ENCODE results near the gene SCIMP.
"Not testable (repeated sequence)": the region's sequence is repeated elsewhere in the genome, so short reads cannot be mapped to it uniquely, and the experiment has no call there.

The SCIMP gene

DNA sequence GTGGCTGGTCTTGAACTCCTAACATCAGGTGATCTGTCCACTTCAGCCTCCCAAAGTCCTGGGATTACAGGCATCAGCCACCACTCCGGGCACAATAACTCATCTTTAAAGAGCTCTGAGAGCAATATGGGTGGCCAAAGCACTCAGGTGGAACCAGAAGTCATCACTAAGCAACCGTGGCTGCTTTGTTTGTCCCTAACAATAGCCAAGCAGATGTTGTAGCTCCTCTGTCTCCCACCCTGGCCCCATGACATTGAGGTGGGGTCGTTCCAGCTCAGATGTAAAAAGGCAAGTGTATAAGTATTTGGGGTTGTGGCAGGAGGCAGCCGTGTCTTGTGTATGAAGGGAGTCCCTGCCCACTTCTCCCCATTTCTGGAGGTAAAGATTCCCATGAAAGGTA lies 3.7 kb upstream of the SCIMP start:
- no peak for DNase-seq (ENCODE audit: low read depth, low spot score)

DNA sequence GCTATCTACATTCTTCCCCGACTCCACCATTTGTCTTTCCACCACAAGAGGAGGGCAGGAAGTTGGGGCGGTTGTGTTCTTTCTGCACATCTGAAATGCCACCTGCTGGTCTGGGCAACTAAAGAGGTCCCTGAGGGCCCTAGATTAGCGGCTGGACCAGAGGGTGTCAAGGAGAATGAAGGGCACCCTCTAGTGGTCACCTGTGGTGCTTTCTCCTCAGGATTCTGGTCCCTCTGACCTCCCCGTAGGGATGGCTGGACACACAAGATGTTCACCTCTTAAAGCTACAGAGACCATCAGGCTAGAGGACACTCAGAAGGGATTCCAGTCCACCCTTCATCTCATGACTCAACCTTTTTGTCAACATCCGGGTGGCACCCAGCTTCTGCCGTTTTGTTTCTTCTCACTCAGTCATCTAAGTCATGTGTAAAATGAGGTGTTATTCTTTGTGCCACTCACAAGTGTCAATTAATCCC lies 2.9 kb upstream of the SCIMP start:
- DNase-seq (ENCODE audit: low read depth, low spot score), result no peak

DNA sequence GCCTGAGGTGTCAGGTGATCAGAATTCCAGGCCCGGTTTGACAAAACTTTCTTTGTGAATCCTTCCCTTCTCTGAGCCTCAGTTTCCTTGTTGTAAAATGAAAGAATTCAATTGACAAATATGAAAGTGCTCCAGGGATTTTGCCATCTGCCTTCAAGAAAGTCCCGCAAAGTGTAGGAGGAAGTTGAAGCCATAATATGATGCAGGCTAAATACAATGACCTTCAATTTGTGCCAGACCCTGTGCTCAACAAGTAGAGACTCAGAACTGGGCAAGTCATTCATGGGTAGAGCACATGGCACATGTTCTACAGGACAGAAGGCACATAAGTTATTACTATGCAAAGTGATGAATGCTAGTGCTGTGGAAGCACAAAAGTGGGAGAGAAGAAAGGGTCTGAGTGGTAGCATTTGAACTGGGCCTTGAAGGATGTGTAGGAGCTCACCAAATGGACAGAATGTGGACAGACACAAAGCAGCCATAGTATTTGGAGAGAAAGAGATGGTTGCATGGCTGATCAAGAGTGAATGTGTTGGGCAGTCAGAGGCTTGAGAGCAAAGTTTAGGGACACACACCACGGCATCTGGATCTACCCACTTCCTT lies 2.4 kb upstream of the SCIMP start:
- DNase-seq (ENCODE audit: low read depth, low spot score), result no peak

DNA sequence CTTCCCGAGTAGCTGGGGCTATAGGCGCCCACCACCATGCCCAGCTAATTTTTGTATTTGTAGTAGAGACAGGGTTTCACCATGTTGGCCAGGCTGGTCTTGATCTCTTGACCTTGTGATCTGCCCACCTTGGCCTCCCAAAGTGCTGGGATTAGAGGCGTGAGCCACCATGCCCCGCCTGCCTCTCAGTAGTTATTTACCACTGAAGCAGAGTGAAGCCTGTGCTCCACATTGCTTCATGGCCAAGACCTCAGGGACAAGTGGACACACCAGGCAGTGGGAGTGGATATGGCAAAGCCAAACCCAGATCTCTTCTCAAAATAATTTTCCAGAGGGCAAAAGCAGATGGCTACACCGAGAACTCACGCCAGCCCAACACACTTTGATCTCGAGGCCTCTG lies 1.2 kb downstream of the SCIMP start:
- not testable (repeated sequence) for DNase-seq (ENCODE audit: low read depth, low spot score)

DNA sequence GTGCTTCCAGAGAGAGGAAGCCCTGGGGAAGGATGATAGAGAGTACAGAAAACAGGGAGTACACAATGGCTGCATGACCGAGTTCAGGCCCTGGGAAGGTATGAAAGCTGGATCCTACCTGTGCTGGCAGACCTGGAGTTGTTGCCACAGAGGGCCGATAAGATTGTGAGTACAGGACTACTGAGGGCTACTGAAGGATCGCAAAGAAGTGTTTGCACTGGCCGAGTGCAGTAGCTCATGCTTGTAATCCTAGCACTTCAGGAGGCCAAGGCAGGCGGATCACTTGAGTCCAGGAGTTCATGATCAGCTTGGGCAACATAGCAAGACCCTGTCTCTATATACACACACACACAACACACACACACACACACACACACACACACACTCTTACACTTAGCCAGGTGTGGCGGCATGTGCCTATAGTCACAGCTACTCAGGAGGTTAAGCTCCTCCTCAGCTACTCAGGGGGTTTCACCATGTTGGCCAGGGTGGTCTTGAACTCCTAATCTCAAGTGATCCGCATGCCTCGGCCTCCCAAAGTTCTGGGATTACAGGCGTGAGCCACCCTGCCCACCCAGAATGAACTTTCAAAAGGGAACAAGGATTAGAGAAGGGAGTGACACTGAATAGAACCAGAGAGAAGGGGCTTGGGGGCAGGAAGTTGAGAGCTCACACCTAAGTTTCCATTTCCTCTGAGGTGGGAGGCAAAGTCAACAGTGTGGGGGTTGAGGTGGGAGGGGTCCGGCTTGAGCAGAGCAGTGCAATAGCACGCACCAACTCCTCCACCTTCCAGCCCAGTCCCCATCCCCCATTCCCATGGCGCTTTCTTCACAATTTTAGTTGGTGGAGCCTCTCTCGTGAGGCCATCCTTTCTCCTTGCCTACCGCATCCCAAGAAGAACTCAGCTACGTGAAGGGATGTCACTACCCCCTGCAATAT lies 7.5 kb downstream of the SCIMP start:
- no peak for DNase-seq (ENCODE audit: low read depth, low spot score)

DNA sequence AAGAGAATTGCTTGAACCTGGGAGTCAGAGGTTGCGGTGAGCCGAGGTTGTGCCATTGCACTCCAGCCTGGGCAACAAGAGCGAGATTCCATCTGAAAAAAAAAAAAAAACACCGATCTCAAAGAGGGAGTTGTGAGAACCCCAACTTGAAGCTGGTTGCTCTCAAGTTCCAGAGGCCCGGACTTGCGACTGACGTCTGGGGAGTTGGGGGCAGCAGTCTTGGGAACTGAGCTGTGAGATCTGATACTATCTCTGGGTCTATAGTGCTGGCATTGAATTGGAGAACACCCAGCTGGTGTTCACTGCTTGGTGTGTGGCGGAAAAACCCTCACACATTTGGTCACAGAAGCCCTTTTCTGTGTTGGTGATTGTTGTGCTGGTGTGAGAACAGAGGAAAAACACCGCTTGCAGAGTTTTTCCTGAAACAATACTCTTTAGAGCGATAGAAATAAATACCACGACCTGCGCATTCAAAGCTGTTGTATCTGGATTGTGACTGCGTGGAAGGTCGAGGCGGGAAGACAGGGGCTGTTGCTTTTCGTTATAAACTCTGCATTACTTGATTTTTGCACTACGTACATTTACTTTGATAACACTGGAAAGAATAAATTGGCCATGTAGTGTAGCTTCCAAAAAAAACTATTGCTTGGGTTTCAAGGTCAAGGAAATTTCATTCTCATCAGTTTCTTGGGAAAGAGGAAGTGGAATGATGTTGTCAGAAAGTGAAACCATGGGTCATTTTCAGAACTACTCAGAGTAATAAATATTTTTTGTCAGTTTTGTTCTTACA lies 8.8 kb downstream of the SCIMP start:
- DNase-seq (ENCODE audit: low read depth, low spot score), result no peak

DNA sequence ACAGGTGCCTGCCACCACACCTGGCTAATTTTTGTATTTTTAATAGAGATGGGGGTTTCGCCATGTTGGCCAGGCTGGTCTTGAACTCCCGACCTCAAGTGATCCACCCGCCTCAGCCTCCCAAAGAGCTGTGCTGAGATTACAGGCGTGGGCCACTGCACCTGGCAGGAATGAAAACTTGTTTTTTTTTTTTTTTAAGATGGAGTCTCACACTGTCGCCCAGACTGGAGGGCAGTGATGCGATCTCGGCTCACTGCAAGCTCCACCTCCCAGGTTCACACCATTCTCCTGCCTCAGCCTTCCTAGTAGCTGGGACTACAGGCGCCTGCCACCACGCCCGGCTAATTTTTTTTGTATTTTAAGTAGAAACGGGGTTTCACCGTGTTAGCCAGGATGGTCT lies 12.7 kb downstream of the SCIMP start:
- DNase-seq (ENCODE audit: low read depth, low spot score), result not testable (repeated sequence)

DNA sequence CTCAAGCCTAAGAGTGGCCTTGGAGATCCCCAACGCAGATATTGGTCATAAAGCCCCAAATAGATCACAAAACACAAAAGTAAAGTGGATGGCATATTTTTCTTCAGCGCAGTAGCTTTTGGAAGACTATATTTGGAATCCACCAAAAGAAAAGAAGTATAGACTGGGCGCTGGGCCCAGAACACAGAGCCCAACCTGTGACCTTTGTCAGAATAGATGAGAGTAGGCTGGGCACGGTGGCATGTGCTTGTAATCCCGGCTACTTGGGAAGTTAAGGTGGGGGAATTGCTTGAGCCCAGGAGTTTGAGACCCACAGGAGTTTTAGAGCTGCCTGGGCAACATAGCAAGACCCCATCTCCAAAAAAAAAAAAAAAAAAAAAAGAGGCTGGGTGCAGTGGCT lies 14.6 kb downstream of the SCIMP start:
- DNase-seq (ENCODE audit: low read depth, low spot score), result no peak

DNA sequence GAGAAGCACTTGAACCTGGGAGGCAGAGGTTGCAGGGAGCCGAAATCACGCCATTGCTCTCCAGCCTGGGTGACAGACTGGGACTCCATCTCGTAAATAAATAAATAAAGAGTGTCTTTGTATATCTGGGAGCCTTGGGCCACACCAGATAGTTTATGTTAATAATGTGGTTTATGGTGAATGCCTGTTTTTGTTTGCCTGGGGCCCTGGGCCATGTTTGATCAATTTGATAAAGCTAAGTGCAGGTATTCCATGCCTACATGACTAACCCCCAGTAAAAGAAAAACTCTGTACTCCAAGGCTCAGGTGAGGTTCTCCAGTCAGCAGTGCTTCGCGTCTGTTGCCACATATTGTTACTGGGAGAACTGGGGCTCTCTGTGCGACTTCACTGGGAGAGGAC lies 15.1 kb downstream of the SCIMP start:
- no peak for DNase-seq (ENCODE audit: low read depth, low spot score)

DNA sequence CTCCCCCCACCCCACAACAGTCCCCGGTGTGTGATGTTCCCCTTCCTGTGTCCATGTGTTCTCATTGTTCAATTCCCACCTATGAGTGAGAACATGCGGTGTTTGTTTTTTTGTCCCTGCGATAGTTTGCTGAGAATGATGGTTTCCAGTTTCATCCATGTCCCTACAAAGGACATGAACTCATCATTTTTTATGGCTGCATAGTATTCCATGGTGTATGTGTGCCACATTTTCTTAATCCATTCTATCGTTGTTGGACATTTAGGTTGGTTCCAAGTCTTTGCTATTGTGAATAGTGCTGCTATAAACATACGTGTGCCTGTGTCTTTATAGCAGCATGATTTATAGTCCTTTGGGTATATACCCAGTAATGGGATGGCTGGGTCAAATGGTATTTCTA lies 17.1 kb downstream of the SCIMP start:
- not testable (repeated sequence) for DNase-seq (ENCODE audit: low read depth, low spot score)

DNA sequence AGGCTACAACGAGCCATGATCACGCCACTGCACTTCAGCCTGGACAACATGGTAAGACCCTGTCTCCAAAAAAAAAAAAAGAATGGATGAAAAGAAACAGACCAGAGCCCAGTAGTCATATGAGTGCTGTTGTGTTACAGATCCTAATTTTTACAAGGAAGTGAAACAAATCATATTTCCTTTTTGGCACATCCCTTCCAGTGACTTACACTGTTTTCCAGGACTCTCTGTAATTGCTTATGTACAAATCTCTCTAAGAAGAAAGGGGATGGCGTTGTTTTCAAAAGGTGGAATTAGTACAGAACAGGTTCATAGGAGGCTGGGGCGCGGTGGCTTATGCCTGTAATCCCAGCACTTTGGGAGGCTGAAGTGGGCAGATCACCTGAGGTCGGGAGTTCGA lies 23.2 kb downstream of the SCIMP start:
- no peak for DNase-seq (ENCODE audit: low read depth, low spot score)

DNA sequence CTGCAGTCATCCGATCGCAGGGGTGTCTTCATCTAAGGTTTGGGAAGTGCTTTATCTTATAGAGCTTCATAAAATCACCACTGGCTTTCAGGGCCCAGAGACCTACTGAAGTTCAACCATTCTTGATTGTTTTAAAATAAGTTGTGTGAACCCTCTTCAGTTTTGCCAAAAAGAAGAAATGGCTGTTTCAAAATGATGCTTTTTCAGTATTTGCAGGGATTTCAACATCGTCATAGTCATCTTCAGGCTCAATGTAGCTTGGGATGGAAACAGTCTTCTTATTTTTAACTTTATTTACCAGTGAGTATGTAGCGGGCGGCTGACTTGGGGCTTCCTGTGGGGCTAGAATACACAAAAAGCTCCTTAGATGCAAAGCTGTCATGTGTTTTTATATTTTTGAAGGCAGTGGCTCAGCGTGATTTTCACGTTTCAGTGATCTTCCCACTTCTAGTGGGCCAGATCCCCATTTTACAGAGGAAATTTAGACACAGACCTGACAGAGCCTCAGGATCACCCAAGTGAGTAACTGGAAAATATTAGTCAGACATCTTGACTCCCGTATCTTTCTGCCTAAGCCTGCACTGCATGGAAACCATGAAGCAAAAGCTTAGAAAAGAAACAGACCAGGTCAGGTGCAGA lies 23.9 kb downstream of the SCIMP start:
- DNase-seq (ENCODE audit: low read depth, low spot score), result no peak

DNA sequence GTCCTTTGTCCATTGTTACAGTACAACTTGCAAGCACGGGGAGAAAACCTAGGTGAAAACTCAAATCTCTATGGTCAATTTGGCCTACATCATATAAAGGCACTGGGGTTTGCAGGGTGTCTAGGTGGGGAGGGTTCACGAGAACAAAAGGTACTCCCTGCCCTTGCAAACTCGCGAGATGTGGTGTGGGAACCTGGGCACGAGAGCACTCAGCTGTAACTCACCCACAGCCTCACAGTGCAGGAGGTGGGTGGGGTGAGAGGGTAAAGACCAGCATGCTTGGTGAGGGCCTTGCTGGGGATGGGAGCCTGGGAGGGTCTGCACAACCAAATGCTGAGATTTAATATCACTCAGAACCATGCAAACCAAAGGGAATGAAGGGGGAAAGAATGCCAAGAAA lies 24.6 kb downstream of the SCIMP start:
- no peak for DNase-seq (ENCODE audit: low read depth, low spot score)

DNA sequence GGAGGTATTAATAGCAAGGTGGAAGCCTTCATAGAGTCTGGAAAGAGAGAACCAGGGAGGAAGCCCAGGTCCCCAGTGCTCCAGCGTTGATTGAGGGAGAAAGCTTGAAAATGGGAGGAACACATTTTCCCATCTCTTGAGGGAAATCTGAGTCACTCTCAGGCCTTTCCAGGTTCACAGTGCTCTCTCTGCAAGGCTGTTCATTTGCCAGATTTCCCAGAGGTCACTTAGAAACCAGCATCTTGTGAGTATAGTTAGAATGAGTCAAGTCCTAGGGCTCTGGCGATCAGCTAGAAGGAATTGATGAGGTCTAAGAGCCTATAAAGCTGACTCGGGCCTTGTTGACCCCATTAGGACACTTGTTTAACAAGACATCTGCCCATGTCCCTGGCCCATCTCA lies 25.3 kb downstream of the SCIMP start:
- DNase-seq (ENCODE audit: low read depth, low spot score), result no peak

DNA sequence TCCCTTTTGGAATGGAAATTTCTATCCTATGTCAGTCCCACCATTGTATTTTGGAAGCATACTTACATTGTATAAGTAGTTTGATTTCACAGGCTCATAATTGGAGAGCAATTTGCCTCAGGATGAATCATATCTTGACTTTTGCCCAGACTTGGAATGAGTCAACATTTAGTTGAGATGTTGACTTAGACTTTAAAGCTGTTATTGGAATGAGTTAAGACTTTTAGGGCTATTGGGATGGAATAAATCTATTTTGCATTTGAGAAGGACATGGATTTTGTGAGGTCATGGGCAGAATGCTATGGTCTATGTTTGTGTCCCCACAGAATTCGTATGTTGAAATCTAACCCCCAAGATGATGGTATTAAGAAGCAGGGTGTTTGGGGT lies 30.8 kb downstream of the SCIMP start:
- DNase-seq (ENCODE audit: low read depth, low spot score), result no peak

DNA sequence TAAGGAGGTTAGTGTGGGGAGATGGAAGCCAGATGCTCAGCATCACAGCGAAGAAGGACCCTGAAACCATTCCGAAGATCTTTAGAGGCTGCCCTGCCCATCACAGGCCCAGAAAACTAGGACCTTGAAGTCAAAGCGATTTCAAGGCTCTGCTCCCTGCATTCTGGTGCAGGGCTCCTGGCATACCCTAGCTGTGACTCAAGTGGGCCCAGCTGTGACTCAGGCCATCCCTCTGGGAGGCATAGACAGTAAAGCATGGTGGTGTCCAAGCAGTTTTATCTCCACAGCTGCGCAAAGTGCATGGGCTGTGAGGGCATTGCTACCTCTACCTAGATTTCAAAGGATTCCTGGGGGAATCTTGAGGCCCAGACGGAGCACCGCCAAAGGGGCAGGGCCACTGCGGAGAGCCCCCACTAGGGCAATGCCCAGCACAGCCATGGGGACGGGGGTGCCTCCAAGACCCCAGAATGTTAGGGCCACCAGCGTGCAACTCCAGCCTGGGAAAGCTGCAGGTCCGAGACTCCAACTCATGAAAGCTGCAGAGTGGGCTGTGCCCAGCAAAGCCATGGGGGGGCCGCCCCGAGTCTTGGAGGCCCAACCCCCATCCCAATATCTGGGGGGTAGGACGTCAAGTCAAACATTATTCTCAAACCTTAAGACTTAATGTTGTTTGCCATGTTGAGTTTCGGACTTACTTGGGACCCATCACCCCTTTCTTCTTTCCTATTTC lies 31.3 kb downstream of the SCIMP start:
- DNase-seq (ENCODE audit: low read depth, low spot score), result no peak

DNA sequence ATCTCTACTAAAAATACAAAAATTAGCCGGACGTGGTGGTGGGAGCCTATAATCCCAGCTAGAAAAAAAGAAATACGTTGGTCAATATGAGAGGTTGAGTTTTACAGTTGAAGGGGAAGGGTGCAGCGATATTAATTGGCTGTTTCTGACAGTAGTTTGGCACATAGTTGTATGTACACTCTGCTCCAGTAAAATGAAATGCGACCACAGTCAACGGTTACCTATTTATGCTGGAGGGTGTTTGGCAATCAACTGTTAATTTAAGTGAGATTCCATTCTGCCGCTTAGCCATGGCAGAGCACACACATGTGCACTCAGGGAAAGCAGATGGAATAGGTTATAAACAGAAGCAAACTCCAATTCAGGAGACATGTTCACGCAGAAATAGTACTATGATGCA lies 33.6 kb downstream of the SCIMP start:
- DNase-seq (ENCODE audit: low read depth, low spot score), result no peak

DNA sequence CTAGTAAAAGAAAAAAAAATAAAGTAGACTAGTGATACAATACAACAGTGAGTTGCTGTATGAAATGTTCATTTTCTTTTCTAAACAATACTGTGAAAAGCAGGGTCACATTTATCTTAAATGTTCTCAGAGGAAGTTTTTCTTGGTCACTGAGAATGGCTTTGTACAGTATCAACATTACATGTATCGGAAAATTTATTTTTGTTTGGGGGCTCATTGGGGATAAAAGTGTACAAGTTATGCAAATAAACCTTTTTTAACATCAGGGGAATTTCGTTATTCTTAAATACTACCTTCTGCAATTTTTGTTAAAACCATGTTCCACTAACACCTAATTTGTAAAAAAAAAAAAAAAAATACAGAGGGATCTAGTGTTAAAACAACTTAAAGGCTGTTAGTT lies 34.3 kb downstream of the SCIMP start:
- DNase-seq (ENCODE audit: low read depth, low spot score), result no peak

DNA sequence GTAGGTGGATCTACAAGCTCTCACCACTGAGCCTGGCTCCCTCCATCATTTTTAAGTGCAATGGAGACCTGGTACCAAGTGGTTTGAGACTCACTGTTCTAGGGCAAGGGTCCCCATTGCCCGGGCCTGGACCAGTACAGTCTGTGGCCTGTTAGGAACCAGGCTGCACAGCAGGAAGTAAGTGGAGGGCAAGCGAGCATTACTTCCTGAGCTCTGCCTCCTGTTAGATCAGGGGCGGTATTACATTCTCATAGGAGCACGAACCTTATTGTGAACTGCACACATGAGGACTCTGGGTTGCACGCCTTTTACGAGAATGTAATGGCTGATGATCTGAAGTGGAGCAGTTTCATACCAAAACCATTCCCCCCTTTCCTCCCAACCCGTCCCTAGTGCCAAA lies 36.2 kb downstream of the SCIMP start:
- DNase-seq (ENCODE audit: low read depth, low spot score), result no peak

DNA sequence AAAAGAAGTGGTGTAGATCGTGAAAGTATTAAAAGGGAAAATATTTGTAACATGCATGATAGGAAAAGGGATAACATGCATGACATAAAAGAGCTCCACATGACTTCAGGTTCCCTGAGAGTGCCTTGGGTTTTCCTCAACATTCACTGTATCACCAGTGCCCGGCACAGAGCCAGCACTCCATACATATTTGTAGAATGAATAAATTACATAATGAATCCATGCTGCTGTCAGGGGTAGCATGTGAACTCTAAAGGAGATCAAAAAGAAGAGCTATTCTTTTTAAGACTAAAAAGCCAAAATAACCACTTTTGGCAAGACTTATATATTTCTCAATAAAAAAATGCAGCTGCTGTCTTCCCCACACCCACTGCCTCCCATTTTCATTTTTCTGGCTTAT lies 40.3 kb downstream of the SCIMP start:
- no peak for DNase-seq (ENCODE audit: low read depth, low spot score)

Data from activated CD4-positive, CD25-positive, alpha-beta regulatory T cell treated with anti-CD3 and anti-CD28 coated beads, Interleukin-2, amount 50 U/mL, for 16 hours (primary cell).